Measurements from ENCODE around the gene PPP1R11. TPM values are rescaled to one million over a fixed set of nuclear protein-coding genes. Genes with fewer than 3 reads are reported as not detected.

Gene PPP1R11
- total RNA-seq, 1 experiment from 2014 or later, result 23.8 TPM

DNA sequence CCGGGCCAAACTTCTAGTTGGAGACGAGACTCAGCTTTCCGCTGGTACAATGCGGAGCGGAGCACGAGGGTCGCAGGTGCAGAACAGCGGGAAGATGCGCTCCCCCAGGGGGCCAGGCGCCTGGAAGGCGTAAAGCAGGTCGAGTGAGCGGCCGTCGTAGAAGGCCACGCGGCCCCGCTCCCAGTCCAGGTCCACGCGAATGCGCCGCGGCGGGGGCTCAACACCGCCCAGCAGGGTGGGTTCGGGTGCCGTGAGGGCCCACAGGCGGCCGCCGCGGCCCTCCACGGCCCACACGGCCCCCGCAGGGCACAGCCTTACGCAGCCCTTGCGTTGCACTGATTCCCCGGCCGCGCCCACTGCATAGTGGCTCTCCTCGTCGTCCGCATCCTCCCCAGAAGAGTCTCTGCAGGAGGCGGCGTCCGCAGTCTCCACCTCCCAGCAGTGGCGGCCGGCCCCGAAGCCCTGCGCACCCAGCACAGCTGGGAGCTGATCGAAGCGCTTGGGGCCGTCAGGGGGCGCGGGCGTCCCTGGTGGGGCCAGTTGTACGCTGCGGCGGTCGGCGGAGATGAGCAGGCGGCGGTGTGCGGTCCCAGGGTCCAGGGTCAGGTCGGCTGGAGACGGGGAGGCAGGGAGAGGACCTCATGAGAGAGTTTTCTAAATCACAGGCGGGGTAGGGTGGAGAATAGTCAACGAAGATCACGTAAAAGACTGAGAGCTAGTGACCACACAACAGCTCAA lies 4.3 kb downstream of the PPP1R11 start:
- H2AK5ac ChIP-seq (ENCODE audit: insufficient read length, low read length), result no peak overlapping the region
- no peak overlapping the region for H2BK12ac ChIP-seq (ENCODE audit: insufficient read length, low read depth, low read length)
- H3T11ph ChIP-seq (ENCODE audit: low read length), result no peak overlapping the region
- no peaks in the 10 kb centered on the region for H3K9me3 ChIP-seq (ENCODE audit: control insufficient read depth, low read depth, low read length)
- no peak overlapping the region for H3K27ac ChIP-seq (ENCODE audit: insufficient read length, low read depth, low read length)
- no peak overlapping the region for H2BK5ac ChIP-seq (ENCODE audit: insufficient read length, low read length)
- H3K36me3 Mint-ChIP-seq (ENCODE audit: insufficient read depth in 1 of 3, low read depth in 3 of 3), result peaks cover 8 to 17% (median 9%) of the 10 kb centered on the region in 3 experiments; a peak in 6 of 7 replicates
- no peak overlapping the region for H4K8ac ChIP-seq (replicated peaks; ENCODE audit: insufficient read length, low read depth, low read length)
- TF ChIP-seq, protein P1, sequence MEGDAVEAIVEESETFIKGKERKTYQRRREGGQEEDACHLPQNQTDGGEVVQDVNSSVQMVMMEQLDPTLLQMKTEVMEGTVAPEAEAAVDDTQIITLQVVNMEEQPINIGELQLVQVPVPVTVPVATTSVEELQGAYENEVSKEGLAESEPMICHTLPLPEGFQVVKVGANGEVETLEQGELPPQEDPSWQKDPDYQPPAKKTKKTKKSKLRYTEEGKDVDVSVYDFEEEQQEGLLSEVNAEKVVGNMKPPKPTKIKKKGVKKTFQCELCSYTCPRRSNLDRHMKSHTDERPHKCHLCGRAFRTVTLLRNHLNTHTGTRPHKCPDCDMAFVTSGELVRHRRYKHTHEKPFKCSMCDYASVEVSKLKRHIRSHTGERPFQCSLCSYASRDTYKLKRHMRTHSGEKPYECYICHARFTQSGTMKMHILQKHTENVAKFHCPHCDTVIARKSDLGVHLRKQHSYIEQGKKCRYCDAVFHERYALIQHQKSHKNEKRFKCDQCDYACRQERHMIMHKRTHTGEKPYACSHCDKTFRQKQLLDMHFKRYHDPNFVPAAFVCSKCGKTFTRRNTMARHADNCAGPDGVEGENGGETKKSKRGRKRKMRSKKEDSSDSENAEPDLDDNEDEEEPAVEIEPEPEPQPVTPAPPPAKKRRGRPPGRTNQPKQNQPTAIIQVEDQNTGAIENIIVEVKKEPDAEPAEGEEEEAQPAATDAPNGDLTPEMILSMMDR (conservative IDR thresholded peaks at IDR 0.05), result peak; percentile 29; the same call in 1 of the 3 replicates
- no peak overlapping the region for H3K27ac Mint-ChIP-seq
- H3K27me3 ChIP-seq (ENCODE audit: insufficient read depth, low read length), result peaks cover 42% of the 10 kb centered on the region
- H2AFZ ChIP-seq (ENCODE audit: low read length), result no peak overlapping the region
- H3K9ac ChIP-seq (ENCODE audit: extremely low read depth, insufficient read length, low read length), result no peak overlapping the region
- no peak overlapping the region for H3K18ac ChIP-seq (ENCODE audit: insufficient read length, low read depth, low read length)
- H3K4me3 Mint-ChIP-seq, result peak overlapping the region; percentile 44 to 71
- no peak overlapping the region for H2BK15ac ChIP-seq (ENCODE audit: low read depth, low read length)
- no peak overlapping the region for H4K91ac ChIP-seq (ENCODE audit: insufficient read length, low read depth, low read length)
- peak overlapping the region; percentile 16; the same call in 1 of the 2 replicates for H3K14ac ChIP-seq (ENCODE audit: insufficient read depth, low read length)
- H3K56ac ChIP-seq (ENCODE audit: insufficient read length, low read depth, low read length), result no peak overlapping the region
- peak overlapping the region; percentile 55 for H3K4me2 ChIP-seq (ENCODE audit: insufficient read depth, insufficient read length, low read length)
- peaks cover 39% of the 10 kb centered on the region for H3K23me2 ChIP-seq (ENCODE audit: insufficient read length, low read depth, low read length, poor library complexity, severe bottlenecking)
- H3K4me1 Mint-ChIP-seq, result peaks cover 38 to 40% of the 10 kb centered on the region in 2 experiments
- no peak overlapping the region for H2BK120ac ChIP-seq (ENCODE audit: low read depth, low read length, poor library complexity, severe bottlenecking)
- no peaks in the 10 kb centered on the region for H3K79me2 ChIP-seq (ENCODE audit: insufficient read depth, low read length)
- WGBS (ENCODE audit: extremely low coverage, insufficient read length, low lambda C conversion rate), result no CpG with 5 or more reads among the region's 68 CpGs
- no peaks in the 10 kb centered on the region for H4K20me1 ChIP-seq (ENCODE audit: control insufficient read depth, insufficient read depth, insufficient read length)
- no peak overlapping the region for H4K5ac ChIP-seq (ENCODE audit: insufficient read length, low read depth, low read length)
- peak; percentile 54 for DNase-seq
- H3K4ac ChIP-seq (ENCODE audit: low read depth, low read length), result no peak overlapping the region
- H3K23ac ChIP-seq (ENCODE audit: insufficient read length, low read depth, low read length), result no peak overlapping the region
- no peaks in the 10 kb centered on the region for H3K79me1 ChIP-seq (ENCODE audit: insufficient read depth, low read depth, low read length, poor library complexity, severe bottlenecking)
- peaks cover 0 to 3% of the 10 kb centered on the region in 2 experiments; a peak in 3 of 5 replicates for H3K9me3 Mint-ChIP-seq
- H3K4me1 ChIP-seq (ENCODE audit: insufficient read depth, low read length), result no peaks in the 10 kb centered on the region
- H2BK20ac ChIP-seq (ENCODE audit: low read depth, low read length, poor library complexity, severe bottlenecking), result no peak overlapping the region
- H3K27me3 Mint-ChIP-seq (ENCODE audit: low read depth), result peaks cover 72% of the 10 kb centered on the region
